ENCODE measurements around the gene WDR5.

- TF ChIP-seq CTCF (conservative IDR thresholded peaks at IDR 0.05 in 1 of 2, IDR thresholded peaks at IDR 0.05 in 1 of 2; ENCODE audit: low read depth in 1 of 2, low read length in 2 of 2) (no peak), EZH2 (IDR thresholded peaks at IDR 0.05; ENCODE audit: low read length, missing control alignments) (no peak)
Observed at GRCh38 chr9:134191455-134192209, 55.8 kb downstream of the WDR5 start.
